GM10847 (cell line): ENCODE results near the gene FAM114A2.

Source experiments
- POLR2A ChIP-seq: IDR thresholded peaks from 2 replicates; pipeline ENCODE4 v1.6.1; 2011; ENCODE audit not compliant: insufficient read length; ENCODE audit errors: extremely low read depth

Gene FAM114A2

GRCh38 chr5:153972240-153972639 is 66.5 kb downstream of the FAM114A2 start:
- TF ChIP-seq POLR2A, result no peak

GRCh38 chr5:153970496-153970895 is 68.2 kb downstream of the FAM114A2 start:
- no peak for TF ChIP-seq POLR2A

GRCh38 chr5:153969563-153969895 is 69.2 kb downstream of the FAM114A2 start:
- TF ChIP-seq POLR2A, result no peak

- TF ChIP-seq POLR2A, result no peak
These were observed 69.7 kb downstream of the FAM114A2 start for GRCh38 chr5:153968761-153969562.

- TF ChIP-seq POLR2A, result no peak
These were observed 73.6 kb downstream of the FAM114A2 start for GRCh38 chr5:153964880-153965645.

- no peak for TF ChIP-seq POLR2A
These were observed 74.4 kb downstream of the FAM114A2 start for GRCh38 chr5:153964191-153964879.

- no peak for TF ChIP-seq POLR2A
These were observed 78.2 kb downstream of the FAM114A2 start for GRCh38 chr5:153960269-153961215.

GRCh38 chr5:153959134-153959957 is 79.4 kb downstream of the FAM114A2 start:
- no peak for TF ChIP-seq POLR2A

- no peak for TF ChIP-seq POLR2A
These were observed 81.5 kb downstream of the FAM114A2 start for GRCh38 chr5:153957205-153957604.

GRCh38 chr5:153953411-153953810 is 85.3 kb downstream of the FAM114A2 start:
- no peak for TF ChIP-seq POLR2A

- TF ChIP-seq POLR2A, result no peak
These were observed 85.8 kb downstream of the FAM114A2 start for GRCh38 chr5:153952893-153953292.

- TF ChIP-seq POLR2A, result no peak
These were observed 86.7 kb downstream of the FAM114A2 start for GRCh38 chr5:153952057-153952456.

- TF ChIP-seq POLR2A, result no peak
These were observed 97.4 kb downstream of the FAM114A2 start for GRCh38 chr5:153941265-153941664.
